GM12892 (cell line): ENCODE results near the gene SV2B.

Experiments used
- POLR2A ChIP-seq: IDR thresholded peaks from 2 replicates; pipeline ENCODE4 v1.6.1; 2011; ENCODE audit warnings: low read depth, low read length, control low read depth
- TAF1 ChIP-seq: IDR thresholded peaks from 2 replicates; pipeline ENCODE4 v1.6.1; 2011; ENCODE audit warnings: low read depth, mild to moderate bottlenecking, control low read depth, low read length, borderline replicate concordance

GRCh38 chr15:91255670-91256192, 155.7 kb downstream of the SV2B start:
- TF ChIP-seq POLR2A (no peak), TAF1 (no peak)
